Umbilical cord (tissue), 2 donors: Measurements from ENCODE around the gene ZFP36L2. TPM values are rescaled to one million over a fixed set of nuclear protein-coding genes. Genes with fewer than 3 reads are reported as not detected.

Experiments used
- DNase-seq: peaks from one replicate; pipeline ENCODE4 v3.0.0-alpha.2; 2015; ENCODE audit warnings: low spot score
- total RNA-seq: library from RNA; depleted of rRNA; stranded (reverse); fragments of >200 nt; gene quantifications from one replicate; pipeline ENCODE4 v1.2.3, GENCODE V29; 2014; ENCODE audit warnings: low replicate concordance; ENCODE audit not compliant: insufficient read depth

ZFP36L2 gene
- total RNA-seq, 1 donor from 2014 or later = 10.6 TPM

- peak; percentile 75 for DNase-seq
Observed at GRCh38 chr2:43210467-43211303, 15.7 kb downstream of the ZFP36L2 start.

GRCh38 chr2:43210125-43210466, 16.3 kb downstream of the ZFP36L2 start:
- no peak for DNase-seq

- DNase-seq = no peak
Observed at GRCh38 chr2:43209204-43209717, 17.1 kb downstream of the ZFP36L2 start.

GRCh38 chr2:43207553-43208300, 18.7 kb downstream of the ZFP36L2 start:
- no peak for DNase-seq

GRCh38 chr2:43206602-43207001, 19.8 kb downstream of the ZFP36L2 start:
- DNase-seq = no peak

- DNase-seq = no peak
Observed at GRCh38 chr2:43203373-43203772, 23.0 kb downstream of the ZFP36L2 start.

GRCh38 chr2:43202289-43202688, 24.1 kb downstream of the ZFP36L2 start:
- DNase-seq = no peak

- DNase-seq = no peak
Observed at GRCh38 chr2:43201497-43201896, 24.9 kb downstream of the ZFP36L2 start.

- no peak for DNase-seq
Observed at GRCh38 chr2:43201016-43201415, 25.4 kb downstream of the ZFP36L2 start.

- no peak for DNase-seq
Observed at GRCh38 chr2:43199492-43200488, 26.6 kb downstream of the ZFP36L2 start.

GRCh38 chr2:43198263-43198662, 28.1 kb downstream of the ZFP36L2 start:
- DNase-seq = no peak

- DNase-seq = no peak
Observed at GRCh38 chr2:43197588-43197896, 28.9 kb downstream of the ZFP36L2 start.

- DNase-seq = peak; percentile 87
Observed at GRCh38 chr2:43196768-43197587, 29.4 kb downstream of the ZFP36L2 start.

- no peak for DNase-seq
Observed at GRCh38 chr2:43194121-43194869, 32.1 kb downstream of the ZFP36L2 start.

- no peak for DNase-seq
Observed at GRCh38 chr2:43193652-43194120, 32.7 kb downstream of the ZFP36L2 start.

GRCh38 chr2:43192744-43193651, 33.4 kb downstream of the ZFP36L2 start:
- no peak for DNase-seq

GRCh38 chr2:43191947-43192516, 34.4 kb downstream of the ZFP36L2 start:
- DNase-seq = no peak

GRCh38 chr2:43190311-43191052, 35.9 kb downstream of the ZFP36L2 start:
- peak; percentile 46 for DNase-seq
